Activated CD4-positive, alpha-beta memory T cell treated with anti-CD3 and anti-CD28 coated beads, Interleukin-2, amount 10 ng/mL, durations not matched to agents 7 days and 5 days (primary cell): ENCODE measurements around the gene C2orf81. TPM values are rescaled to one million over a fixed set of nuclear protein-coding genes. Genes with fewer than 3 reads are reported as not detected.

Experiments used
- CTCF ChIA-PET: fragments of 350-600 bp; sonication (Branson Sonifier 250); formaldehyde crosslinking; loops from one replicate; lab custom pipeline; 2021; ENCODE audit warnings: antibody characterized with exemption, inconsistent platforms; lab: Charles Lee
- POLR2A ChIA-PET: fragments of 350-600 bp; sonication (Branson Sonifier 250); formaldehyde crosslinking; loops from one replicate; lab custom pipeline; 2021; ENCODE audit warnings: antibody characterized with exemption; lab: Charles Lee
- DNase-seq: peaks from one replicate; pipeline ENCODE4 v3.0.0-alpha.2; 2020
- H3K27ac Mint-ChIP-seq: one replicate; pipeline ENCODE4 v1.8.0; 2021; ENCODE audit warnings: mild to moderate bottlenecking, mixed read lengths
- H3K27me3 Mint-ChIP-seq: one replicate; pipeline ENCODE4 v1.8.0; 2021; ENCODE audit warnings: mixed read lengths
- H3K36me3 Mint-ChIP-seq: one replicate; pipeline ENCODE4 v1.8.0; 2021; ENCODE audit warnings: low read depth, mixed read lengths
- H3K4me1 Mint-ChIP-seq: one replicate; pipeline ENCODE4 v1.8.0; 2021; ENCODE audit warnings: mixed read lengths
- H3K4me3 Mint-ChIP-seq: one replicate; pipeline ENCODE4 v1.8.0; 2021; ENCODE audit warnings: mild to moderate bottlenecking, mixed read lengths
- H3K9me3 Mint-ChIP-seq: one replicate; pipeline ENCODE4 v1.8.0; 2021; ENCODE audit warnings: mixed read lengths
- total RNA-seq, 2 experiments: library from RNA; stranded (reverse); gene quantifications; one replicate each; pipeline ENCODE4 v1.2.3, GENCODE V29; 2021

The C2orf81 gene
- total RNA-seq, 2 experiments from 2014 or later: 1.2 to 1.6 TPM

DNA sequence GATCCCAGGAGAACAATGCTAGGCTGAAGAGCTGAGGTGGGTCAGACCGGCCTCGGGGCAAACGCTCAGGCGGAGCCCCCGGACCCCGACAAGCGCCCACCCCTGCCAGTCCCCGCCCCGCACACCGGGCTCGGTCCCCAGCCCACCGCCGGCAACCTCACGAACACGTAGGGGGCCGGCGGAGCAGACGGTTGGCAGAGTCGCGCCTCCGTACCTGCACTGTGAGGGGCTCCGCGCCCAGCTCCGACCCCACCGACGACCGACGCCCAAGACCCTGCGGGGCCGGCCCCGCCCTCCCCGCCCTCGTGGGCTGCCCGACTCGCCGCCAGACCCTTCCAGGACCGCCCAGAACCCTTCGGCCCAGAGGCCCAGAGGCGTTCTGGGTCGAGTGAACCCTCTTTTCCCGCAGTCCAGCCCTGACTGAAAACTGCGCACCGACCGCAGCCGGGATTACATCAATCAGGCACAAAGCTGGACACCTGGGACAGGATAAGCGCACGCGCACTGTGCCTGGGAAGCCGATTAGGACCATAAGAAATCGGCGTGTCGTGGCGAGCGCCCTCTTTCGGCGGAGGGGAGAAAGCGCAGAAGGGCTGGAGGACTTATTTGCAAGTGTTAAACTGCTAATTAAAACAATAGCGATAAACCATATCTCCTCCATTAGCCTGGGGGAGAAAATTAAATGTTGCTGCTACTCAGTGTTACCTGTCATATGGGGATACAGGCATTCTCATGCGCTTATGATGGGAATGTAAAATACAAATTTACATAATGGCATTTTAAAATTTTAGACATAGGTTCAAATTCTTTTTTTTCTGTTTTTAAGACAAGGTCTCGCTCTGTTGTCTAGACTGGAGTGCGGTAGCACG, 29.6 kb downstream of the C2orf81 start:
- H3K9me3 Mint-ChIP-seq: no peaks in the 10 kb centered on the region

DNA sequence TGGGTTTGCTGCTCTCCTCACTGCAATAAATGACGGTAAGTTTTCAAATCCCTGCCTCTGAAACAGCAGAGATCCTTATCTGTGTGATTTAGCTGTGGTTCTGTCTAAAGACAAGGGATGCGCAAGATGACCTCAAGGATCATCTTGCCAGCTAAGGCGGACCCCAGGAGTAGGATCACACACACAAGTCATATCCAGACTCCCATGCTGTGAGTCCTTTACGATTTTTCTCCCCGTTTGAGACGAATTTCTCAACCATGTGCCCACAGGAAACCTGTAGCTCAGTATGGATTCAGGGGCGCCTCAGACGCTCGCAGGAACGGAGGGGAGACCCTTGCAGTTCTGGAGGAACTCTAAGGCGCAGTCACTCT, 30.2 kb downstream of the C2orf81 start:
- H3K4me3 Mint-ChIP-seq: peak overlapping the region; percentile 94
- peaks cover 12% of the 10 kb centered on the region for H3K4me1 Mint-ChIP-seq

More for the DNA sequence above, 29.6 kb downstream of the C2orf81 start:
- peak overlapping the region; percentile 94 for H3K4me3 Mint-ChIP-seq
- H3K36me3 Mint-ChIP-seq: no peaks in the 10 kb centered on the region
- peaks cover 6% of the 10 kb centered on the region for H3K27me3 Mint-ChIP-seq
- peak overlapping the region; percentile 96 for H3K27ac Mint-ChIP-seq
- DNase-seq: peak; percentile 95
- POLR2A ChIA-PET: interaction anchor here (0.6 to 2.6 kb wide), 21 partner anchors 10 to 655 kb away, joined by 3 to 15 read pairs (median 3); partner anchors contain the start of genes BOLA3, C2orf81, CCDC142 and DCTN1
- H3K4me1 Mint-ChIP-seq: peaks cover 12% of the 10 kb centered on the region
- CTCF ChIA-PET: interaction anchor here (0.6 to 3.0 kb wide), 34 partner anchors 9 to 655 kb away, joined by 3 to 19 read pairs (median 4); partner anchors contain the start of genes AUP1, BOLA3, C2orf81 and DCTN1

GRCh38 chr2:74390606-74391005, 30.8 kb downstream of the C2orf81 start:
- H3K4me3 Mint-ChIP-seq: no peak overlapping the region
- H3K27me3 Mint-ChIP-seq: peaks cover 6% of the 10 kb centered on the region
- no peak overlapping the region for H3K27ac Mint-ChIP-seq
- no peaks in the 10 kb centered on the region for H3K36me3 Mint-ChIP-seq
- POLR2A ChIA-PET: interaction anchor here (0.5 to 2.6 kb wide), 14 partner anchors 9 to 460 kb away, joined by 3 to 15 read pairs (median 4); partner anchors contain the start of genes BOLA3, C2orf81, DCTN1 and INO80B
- CTCF ChIA-PET: interaction anchor here (0.7 to 3.0 kb wide), 15 partner anchors 8 to 566 kb away, joined by 3 to 19 read pairs (median 4); partner anchors contain the start of genes BOLA3, C2orf81, DCTN1 and MOB1A
- no peak for DNase-seq
- no peaks in the 10 kb centered on the region for H3K9me3 Mint-ChIP-seq
- H3K4me1 Mint-ChIP-seq: peaks cover 12% of the 10 kb centered on the region

More for the DNA sequence above, 30.2 kb downstream of the C2orf81 start:
- Mint-ChIP-seq H3K27ac (peak overlapping the region; percentile 73), H3K27me3 (peaks cover 6% of the 10 kb centered on the region), H3K9me3 (no peaks in the 10 kb centered on the region), H3K36me3 (no peaks in the 10 kb centered on the region)
- CTCF ChIA-PET: interaction anchor here (0.6 to 3.0 kb wide), 35 partner anchors 9 to 654 kb away, joined by 3 to 19 read pairs (median 4); partner anchors contain the start of genes BOLA3, C2orf81, DCTN1 and MOB1A
- POLR2A ChIA-PET: interaction anchor here (0.6 to 2.6 kb wide), 21 partner anchors 9 to 654 kb away, joined by 3 to 15 read pairs (median 3); partner anchors contain the start of genes BOLA3, C2orf81, CCDC142 and DCTN1
- DNase-seq: no peak

GRCh38 chr2:74387346-74387745, 34.1 kb downstream of the C2orf81 start:
- POLR2A ChIA-PET: no interaction called here

GRCh38 chr2:74385396-74385795, 36.0 kb downstream of the C2orf81 start:
- ChIA-PET POLR2A (no interaction called here), CTCF (interaction anchor here (0.6 to 1.2 kb wide), 2 partner anchors 50 to 1323 kb away, joined by 3 to 4 read pairs; no protein-coding TSS in a partner anchor)
- Mint-ChIP-seq H3K27ac (no peak overlapping the region), H3K4me3 (no peak overlapping the region), H3K9me3 (no peaks in the 10 kb centered on the region), H3K4me1 (peaks cover 11% of the 10 kb centered on the region), H3K27me3 (no peaks in the 10 kb centered on the region), H3K36me3 (peaks cover 3% of the 10 kb centered on the region)
- no peak for DNase-seq

More at GRCh38 chr2:74387346-74387745, 34.1 kb downstream of the C2orf81 start:
- no peak for DNase-seq
- peaks cover 11% of the 10 kb centered on the region for H3K4me1 Mint-ChIP-seq
- no peaks in the 10 kb centered on the region for H3K36me3 Mint-ChIP-seq
- H3K27me3 Mint-ChIP-seq: no peaks in the 10 kb centered on the region
- H3K27ac Mint-ChIP-seq: no peak overlapping the region
- CTCF ChIA-PET: interaction anchor here (1.1 kb wide), 1 partner anchor 52 kb away, joined by 3 read pairs; no protein-coding TSS in a partner anchor
- no peaks in the 10 kb centered on the region for H3K9me3 Mint-ChIP-seq
- no peak overlapping the region for H3K4me3 Mint-ChIP-seq

DNA sequence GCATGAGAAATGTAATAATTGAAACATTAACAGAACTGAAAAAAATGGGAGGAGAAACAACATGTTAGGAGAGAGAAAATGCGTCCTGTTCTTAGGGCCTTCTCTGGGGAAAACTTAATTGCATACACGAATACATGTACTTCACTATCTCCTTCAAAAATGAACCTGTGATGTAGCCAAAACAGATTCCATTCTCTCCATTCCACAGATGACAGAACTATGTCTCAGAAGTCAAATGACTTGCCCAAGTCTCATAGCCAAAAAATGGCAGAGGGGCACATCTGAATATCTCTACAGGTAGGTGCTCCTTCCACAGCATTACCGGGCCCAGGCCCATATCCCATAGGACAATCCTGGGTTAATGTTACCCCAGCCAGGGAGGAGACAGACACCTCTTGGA, 37.4 kb downstream of the C2orf81 start:
- ChIA-PET CTCF (no interaction called here), POLR2A (no interaction called here)
- H3K27me3 Mint-ChIP-seq: no peaks in the 10 kb centered on the region
- H3K4me3 Mint-ChIP-seq: no peak overlapping the region
- no peak for DNase-seq
- peaks cover 14% of the 10 kb centered on the region for H3K4me1 Mint-ChIP-seq
- H3K27ac Mint-ChIP-seq: no peak overlapping the region
- H3K9me3 Mint-ChIP-seq: no peaks in the 10 kb centered on the region
- peaks cover 3% of the 10 kb centered on the region for H3K36me3 Mint-ChIP-seq

DNA sequence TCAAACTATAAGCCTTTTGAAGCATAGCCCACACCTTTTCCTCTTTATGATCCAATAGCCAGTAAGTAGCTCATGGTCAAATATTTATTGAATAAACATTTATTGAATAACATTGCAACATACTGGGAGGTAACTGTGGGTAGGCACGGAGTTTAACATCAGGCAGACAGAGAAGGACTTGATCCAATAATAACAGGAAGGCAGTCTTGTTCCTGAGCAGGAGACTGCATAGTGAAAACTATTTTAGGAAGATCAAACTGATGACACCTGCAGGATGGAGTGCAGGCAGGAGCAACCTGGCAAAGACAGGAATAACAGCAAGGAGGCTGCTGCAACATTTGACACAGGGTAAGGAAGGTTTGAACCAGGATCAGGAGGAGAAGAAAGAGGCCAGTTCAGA, 38.2 kb downstream of the C2orf81 start:
- H3K36me3 Mint-ChIP-seq: peaks cover 3% of the 10 kb centered on the region

DNA sequence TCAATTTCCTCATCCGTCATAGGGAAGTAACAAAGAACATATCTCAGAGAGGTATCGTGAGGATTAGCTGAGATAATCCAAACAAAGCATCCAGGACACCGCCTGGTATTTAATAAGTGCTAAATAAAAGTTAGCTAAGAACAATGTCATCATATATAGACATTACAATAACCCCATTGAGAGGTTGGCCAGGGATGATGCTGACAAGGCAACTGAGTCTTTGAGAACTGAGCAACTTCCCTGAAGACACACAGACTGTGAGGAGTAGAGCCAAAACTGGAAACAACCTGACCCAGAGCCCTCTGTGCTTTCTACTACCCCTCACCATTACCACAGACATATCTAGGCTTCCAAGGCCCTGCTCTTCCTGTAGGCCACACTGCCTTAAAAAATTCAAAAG, 39.7 kb downstream of the C2orf81 start:
- no peaks in the 10 kb centered on the region for H3K9me3 Mint-ChIP-seq
- H3K36me3 Mint-ChIP-seq: peaks cover 12% of the 10 kb centered on the region
- POLR2A ChIA-PET: interaction anchor here (0.9 kb wide), 1 partner anchor 9 kb away, joined by 3 read pairs; no protein-coding TSS in a partner anchor
- no peak overlapping the region for H3K27ac Mint-ChIP-seq
- peaks cover 19% of the 10 kb centered on the region for H3K4me1 Mint-ChIP-seq
- no peak overlapping the region for H3K4me3 Mint-ChIP-seq
- CTCF ChIA-PET: interaction anchor here (1.0 to 2.2 kb wide), 3 partner anchors 10 to 132 kb away, joined by 3 to 12 read pairs (median 4); no protein-coding TSS in a partner anchor
- DNase-seq: no peak
- no peaks in the 10 kb centered on the region for H3K27me3 Mint-ChIP-seq

More for the DNA sequence above, 38.2 kb downstream of the C2orf81 start:
- ChIA-PET POLR2A (no interaction called here), CTCF (interaction anchor here (1.5 to 2.2 kb wide), 2 partner anchors 8 to 49 kb away, joined by 4 to 12 read pairs; no protein-coding TSS in a partner anchor)
- DNase-seq: no peak
- no peaks in the 10 kb centered on the region for H3K27me3 Mint-ChIP-seq
- no peak overlapping the region for H3K27ac Mint-ChIP-seq
- no peaks in the 10 kb centered on the region for H3K9me3 Mint-ChIP-seq
- no peak overlapping the region for H3K4me3 Mint-ChIP-seq
- H3K4me1 Mint-ChIP-seq: peaks cover 19% of the 10 kb centered on the region

- POLR2A ChIA-PET: interaction anchor here (0.8 to 1.2 kb wide), 2 partner anchors 9 to 11 kb away, joined by 3 to 4 read pairs; no protein-coding TSS in a partner anchor
- Mint-ChIP-seq H3K4me1 (peaks cover 22% of the 10 kb centered on the region), H3K27ac (no peak within 1 kb of the TSS), H3K9me3 (no peaks in the 10 kb centered on the region), H3K36me3 (peaks cover 18% of the 10 kb centered on the region), H3K27me3 (no peaks in the 10 kb centered on the region), H3K4me3 (no peak within 1 kb of the TSS)
- no peak for DNase-seq
- CTCF ChIA-PET: interaction anchor here (1.1 to 1.5 kb wide), 3 partner anchors 11 to 130 kb away, joined by 3 to 4 read pairs (median 3); no protein-coding TSS in a partner anchor
Observed at GRCh38 chr2:74379851-74380789, 41.3 kb downstream of the C2orf81 start, which contains the start of gene DCTN1. Gene DCTN1 (minus strand): TSS chr2:74380311. CDS start chr2:74380037, 274 bp downstream.

- Mint-ChIP-seq H3K36me3 (peaks cover 18% of the 10 kb centered on the region), H3K9me3 (no peaks in the 10 kb centered on the region), H3K27me3 (no peaks in the 10 kb centered on the region), H3K4me3 (no peak overlapping the region), H3K27ac (no peak overlapping the region), H3K4me1 (peaks cover 25% of the 10 kb centered on the region)
- DNase-seq: no peak
- CTCF ChIA-PET: no interaction called here
- POLR2A ChIA-PET: no interaction called here
Observed at GRCh38 chr2:74378007-74378406, 43.4 kb downstream of the C2orf81 start.

DNA sequence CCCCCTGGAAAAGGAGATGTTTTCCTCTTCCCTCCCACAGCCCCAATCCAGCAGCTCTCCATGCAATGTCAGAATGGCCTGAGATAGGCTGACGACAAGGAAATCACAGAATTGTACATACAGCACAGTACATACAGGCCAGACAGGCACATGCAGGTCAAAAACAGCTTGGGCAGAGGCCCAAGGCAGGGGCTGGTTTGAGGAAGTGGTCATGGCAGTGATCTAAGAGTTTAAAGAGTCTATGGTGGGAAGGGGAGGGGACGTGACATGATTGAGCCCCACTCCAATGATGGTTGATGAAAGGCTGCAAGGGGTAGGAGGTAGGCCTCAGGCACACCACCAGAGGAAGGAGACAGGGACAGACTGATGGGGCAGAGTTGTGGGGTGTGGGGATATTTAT, 45.6 kb downstream of the C2orf81 start:
- no peak overlapping the region for H3K4me3 Mint-ChIP-seq
- no peaks in the 10 kb centered on the region for H3K27me3 Mint-ChIP-seq
- DNase-seq: no peak
- ChIA-PET POLR2A (interaction anchor here (2.3 kb wide), 1 partner anchor 16 kb away, joined by 5 read pairs; no protein-coding TSS in a partner anchor), CTCF (no interaction called here)
- H3K27ac Mint-ChIP-seq: no peak overlapping the region
- peaks cover 19% of the 10 kb centered on the region for H3K36me3 Mint-ChIP-seq
- H3K4me1 Mint-ChIP-seq: peaks cover 17% of the 10 kb centered on the region
- no peaks in the 10 kb centered on the region for H3K9me3 Mint-ChIP-seq
